Esophagus squamous epithelium (tissue), 4 donors: ENCODE data around the gene STYXL1.

Source experiments
- CTCF ChIP-seq, 6 experiments: fragments of 450-650 bp in 4 of 6; fragments of 200-600 bp in 2 of 6; sonication (generic) in 2 of 6; IDR thresholded peaks; one replicate each; pipeline ENCODE4 v1.5.1; 2016 to 2019; ENCODE audit warnings: antibody characterized with exemption in 6 of 6, mild to moderate bottlenecking in 4 of 6, moderate library complexity in 4 of 6
- POLR2A ChIP-seq, 4 donors: fragments of 450-650 bp; IDR thresholded peaks; one replicate each; pipeline ENCODE4 v1.6.1; 2017; ENCODE audit warnings: antibody characterized with exemption in 4 of 4, mild to moderate bottlenecking in 4 of 4, moderate library complexity in 3 of 4

GRCh38 chr7:76077435-76077834 lies 29.6 kb upstream of the STYXL1 start:
- TF ChIP-seq CTCF (IDR thresholded peaks at IDR 0.05) (no peak), POLR2A (IDR thresholded peaks at IDR 0.05) (no peak)
